GM23248 (cell line): Measurements from ENCODE around the gene FOXB1.
A peak's percentile ranks its signal among the peaks of the same experiment; 100 is the strongest.

Experiments
- EZH2 ChIP-seq: fragments of 200-600 bp; sonication (generic); IDR thresholded peaks from 2 replicates; pipeline ENCODE4 v1.6.1; 2018; ENCODE audit warnings: antibody characterized with exemption, mild to moderate bottlenecking; ENCODE audit not compliant: insufficient read depth, poor library complexity, severe bottlenecking
- EZH2phosphoT487 ChIP-seq: fragments of 200-600 bp; sonication (generic); IDR thresholded peaks from 2 replicates; pipeline ENCODE4 v1.6.1; 2018; ENCODE audit warnings: antibody characterized with exemption, moderate library complexity, mild to moderate bottlenecking, low read depth; ENCODE audit not compliant: insufficient read depth

- TF ChIP-seq EZH2 (peak; percentile 77), EZH2phosphoT487 (0 out of 2 replicates have a peak, but pooled peaks have one; percentile 40)
These were observed 2.2 kb downstream of the FOXB1 start for GRCh38 chr15:60006203-60006862.
